Tongue (tissue), 2 donors: ENCODE measurements around the gene IGFBP5. TPM values are rescaled to one million over a fixed set of nuclear protein-coding genes. Genes with fewer than 3 reads are reported as not detected.

Experiments used
- DNase-seq: peaks from one replicate; pipeline ENCODE4 v3.0.0-alpha.2; 2015
- total RNA-seq: library from RNA; depleted of rRNA; stranded (reverse); fragments of >200 nt; gene quantifications from one replicate; pipeline ENCODE4 v1.2.3, GENCODE V29; 2014

IGFBP5 gene
- total RNA-seq, 1 donor from 2014 or later = 499 TPM

GRCh38 chr2:216643986-216644659 is 51.2 kb downstream of the IGFBP5 start:
- DNase-seq = peak; percentile 76

- peak; percentile 10 for DNase-seq
Measured at GRCh38 chr2:216637472-216637871, 57.9 kb downstream of the IGFBP5 start.

GRCh38 chr2:216636551-216637450 is 58.5 kb downstream of the IGFBP5 start:
- peak; percentile 66 for DNase-seq

DNA sequence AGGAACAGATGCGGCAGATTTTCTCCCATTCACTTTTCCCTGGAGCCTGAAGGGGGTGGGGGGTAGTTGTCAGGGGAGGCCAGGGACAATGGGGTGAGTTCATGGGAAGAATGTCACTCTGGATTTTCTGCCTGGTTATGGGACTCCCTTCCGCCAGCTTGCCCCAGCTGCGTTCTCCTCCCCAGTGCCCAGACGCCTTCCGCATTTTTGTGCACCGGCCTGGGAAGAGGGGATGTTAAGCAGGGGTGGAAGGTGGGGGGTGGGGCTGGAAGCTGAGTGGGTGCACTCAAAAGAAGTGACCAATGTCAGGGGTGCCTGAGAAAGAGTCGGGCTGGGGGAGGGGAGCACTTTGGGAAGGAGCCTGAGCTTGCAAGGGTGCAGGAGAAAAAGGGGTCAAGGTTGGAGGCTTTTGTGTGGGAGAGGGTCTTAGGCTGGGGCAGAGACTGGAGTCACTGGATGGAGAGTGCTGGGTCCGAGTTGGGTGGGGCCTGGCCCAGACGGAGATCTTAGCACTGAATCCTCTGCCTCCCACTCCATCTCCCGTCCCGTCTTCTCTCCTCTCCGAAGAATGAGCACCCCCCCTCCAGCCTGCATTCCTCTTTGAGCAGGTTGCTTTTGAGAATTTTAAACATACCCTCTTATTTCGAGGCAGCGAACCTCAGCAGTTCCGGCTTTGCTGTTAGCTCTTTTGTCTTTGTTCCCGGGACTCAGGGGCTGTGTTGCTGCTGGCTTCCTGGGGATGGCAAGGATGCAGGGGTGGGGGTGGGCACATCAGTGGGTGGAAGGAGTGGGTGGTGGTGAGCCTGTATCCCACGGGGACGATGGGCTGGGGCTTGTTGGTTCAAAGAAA is 59.4 kb downstream of the IGFBP5 start:
- peak; percentile 83 for DNase-seq

DNA sequence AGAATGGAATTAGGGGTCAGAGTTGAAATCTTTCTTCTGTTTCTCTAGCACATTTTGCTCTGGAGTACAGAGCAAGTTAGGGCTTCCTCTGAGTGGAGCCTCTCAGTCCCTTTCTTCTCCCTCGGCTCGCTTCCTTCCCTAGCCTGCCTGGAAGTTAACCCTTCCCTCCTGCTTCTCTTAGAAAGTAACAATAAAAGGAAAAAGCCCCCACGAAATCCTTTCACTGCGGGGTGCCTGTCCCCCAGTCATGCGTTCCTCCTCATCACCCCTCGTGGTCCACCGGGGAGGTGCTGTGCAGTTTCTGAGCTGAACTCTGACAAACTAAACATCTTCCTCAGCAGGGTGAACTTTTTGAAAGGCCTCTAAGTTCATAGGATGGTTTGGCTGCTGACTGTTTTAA is 60.2 kb downstream of the IGFBP5 start:
- peak; percentile 26 for DNase-seq

GRCh38 chr2:216634370-216635148 is 60.8 kb downstream of the IGFBP5 start:
- peak; percentile 66 for DNase-seq

DNA sequence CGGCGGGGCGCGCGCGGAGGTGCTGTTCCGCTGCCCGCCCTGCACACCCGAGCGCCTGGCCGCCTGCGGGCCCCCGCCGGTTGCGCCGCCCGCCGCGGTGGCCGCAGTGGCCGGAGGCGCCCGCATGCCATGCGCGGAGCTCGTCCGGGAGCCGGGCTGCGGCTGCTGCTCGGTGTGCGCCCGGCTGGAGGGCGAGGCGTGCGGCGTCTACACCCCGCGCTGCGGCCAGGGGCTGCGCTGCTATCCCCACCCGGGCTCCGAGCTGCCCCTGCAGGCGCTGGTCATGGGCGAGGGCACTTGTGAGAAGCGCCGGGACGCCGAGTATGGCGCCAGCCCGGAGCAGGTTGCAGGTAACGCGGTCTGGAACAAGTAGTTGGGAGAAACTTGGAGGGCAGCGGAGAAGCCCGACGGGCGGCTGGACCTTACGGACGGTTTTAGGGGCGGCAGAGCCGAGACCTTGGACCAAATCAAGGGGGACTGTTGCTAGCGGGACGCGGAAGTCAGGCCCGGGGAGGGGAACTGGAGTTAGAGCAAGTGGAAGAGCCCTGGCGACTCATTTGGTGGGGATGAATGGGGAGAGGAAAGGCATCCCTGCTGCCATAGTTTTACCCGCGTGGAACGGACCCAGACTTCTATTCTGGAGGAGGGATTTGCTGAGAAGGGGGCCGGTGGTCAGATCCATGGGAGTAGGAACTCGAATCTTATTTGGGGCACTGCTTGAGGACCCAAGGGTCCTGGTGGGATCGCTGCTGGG is 61.6 kb downstream of the IGFBP5 start:
- DNase-seq = peak; percentile 33

- peak; percentile 95 for DNase-seq
Measured at GRCh38 chr2:216632952-216633615, 62.3 kb downstream of the IGFBP5 start, which contains the start of gene IGFBP2. IGFBP2 (plus strand) TSS chr2:216633420; CDS start chr2:216633524, 104 bp downstream.

- DNase-seq = no peak
Measured at GRCh38 chr2:216632346-216632951, 62.9 kb downstream of the IGFBP5 start.

GRCh38 chr2:216629784-216630183 is 65.6 kb downstream of the IGFBP5 start:
- DNase-seq = peak; percentile 69

GRCh38 chr2:216626875-216627245 is 68.5 kb downstream of the IGFBP5 start:
- DNase-seq = no peak

- no peak for DNase-seq
Measured at GRCh38 chr2:216626168-216626874, 69.0 kb downstream of the IGFBP5 start.

DNA sequence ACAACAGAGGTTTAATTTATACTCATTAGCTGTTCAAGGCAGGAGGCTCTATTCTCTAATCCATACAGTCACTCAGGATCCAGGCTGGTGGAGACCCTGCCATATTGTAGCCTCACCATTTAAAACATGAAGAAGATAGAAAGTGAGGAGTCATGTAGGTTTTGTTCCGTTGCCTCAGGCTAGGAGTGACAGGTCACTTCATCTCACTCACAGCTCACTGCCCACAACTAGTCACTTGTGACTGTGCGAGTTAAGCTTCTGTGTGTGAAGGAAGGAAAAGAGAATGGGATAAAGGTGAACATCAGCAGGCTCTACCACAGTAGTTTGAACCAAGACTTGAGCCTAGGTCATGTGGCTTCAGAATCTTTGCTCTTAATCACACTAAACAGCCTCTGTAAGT is 71.1 kb downstream of the IGFBP5 start:
- DNase-seq = no peak

DNA sequence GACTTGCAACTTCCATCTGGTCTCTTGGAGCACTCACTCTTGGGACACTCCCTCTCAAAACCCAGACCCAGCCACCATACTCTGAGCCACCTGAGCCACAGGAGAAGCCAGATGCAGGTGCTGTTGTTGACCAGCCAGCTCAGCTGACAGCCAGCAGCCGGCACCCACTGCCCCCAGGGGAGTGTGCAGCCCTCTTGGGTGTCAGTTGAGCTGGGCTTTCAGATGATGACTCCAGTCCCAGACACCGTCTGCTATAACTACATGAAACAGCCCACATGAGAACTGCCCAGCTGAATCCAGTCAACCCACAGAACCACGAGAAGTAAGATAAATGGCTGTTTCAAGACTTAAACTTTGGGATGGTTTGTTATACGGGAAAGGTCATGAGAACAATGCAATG is 72.8 kb downstream of the IGFBP5 start:
- DNase-seq = no peak

Other genes starting within 250 kb of the IGFBP5 start
- gene RPL37A, start 196.7 kb downstream of the IGFBP5 start, total RNA-seq = 933 TPM
- 336 TPM for gene IGFBP2, start 62.1 kb downstream of the IGFBP5 start, total RNA-seq
- gene TNP1, start 164.5 kb upstream of the IGFBP5 start, total RNA-seq = not detected